H9 (cell line): ENCODE data around the gene PRDM8. TPM values are rescaled to one million over a fixed set of nuclear protein-coding genes. Genes with fewer than 3 reads are reported as not detected.

Experiments used
- DNase-seq: peaks from one replicate; pipeline ENCODE4 v3.0.0-alpha.2; 2017
- H2AFZ ChIP-seq: one replicate; pipeline ENCODE4 v1.6.1; 2013; ENCODE audit warnings: mild to moderate bottlenecking, low read length, control low read depth, moderate library complexity
- H2AK5ac ChIP-seq: 2 replicates; pipeline ENCODE4 v1.6.1; 2013; ENCODE audit warnings: low read length, control low read depth, mixed read lengths; ENCODE audit not compliant: insufficient read length
- H2BK120ac ChIP-seq: one replicate; pipeline ENCODE4 v1.6.1; 2013; ENCODE audit warnings: low read depth, mild to moderate bottlenecking, low read length, control low read depth, inconsistent platforms; ENCODE audit not compliant: poor library complexity, severe bottlenecking
- H2BK12ac ChIP-seq: 2 replicates; pipeline ENCODE4 v1.6.1; 2013; ENCODE audit warnings: low read length, control low read depth, mixed read lengths, low read depth; ENCODE audit not compliant: insufficient read length
- H2BK15ac ChIP-seq: 2 replicates; pipeline ENCODE4 v1.6.1; 2013; ENCODE audit warnings: low read depth, low read length, control low read depth
- H2BK20ac ChIP-seq: one replicate; pipeline ENCODE4 v1.6.1; 2013; ENCODE audit warnings: low read depth, mild to moderate bottlenecking, low read length, control low read depth, inconsistent platforms; ENCODE audit not compliant: poor library complexity, severe bottlenecking
- H2BK5ac ChIP-seq: 2 replicates; pipeline ENCODE4 v1.6.1; 2013; ENCODE audit warnings: low read length, control low read depth, mixed read lengths; ENCODE audit not compliant: insufficient read length
- H3K14ac ChIP-seq: 2 replicates; pipeline ENCODE4 v1.6.1; 2013; ENCODE audit warnings: low read length, control low read depth; ENCODE audit not compliant: insufficient read depth
- H3K18ac ChIP-seq: 2 replicates; pipeline ENCODE4 v1.6.1; 2013; ENCODE audit warnings: low read depth, mild to moderate bottlenecking, mixed read lengths, low read length, control low read depth; ENCODE audit not compliant: insufficient read length
- H3K23ac ChIP-seq: 2 replicates; pipeline ENCODE4 v1.6.1; 2013; ENCODE audit warnings: low read length, control low read depth, mixed read lengths, low read depth; ENCODE audit not compliant: insufficient read length
- H3K23me2 ChIP-seq: 2 replicates; pipeline ENCODE4 v1.6.1; 2013; ENCODE audit warnings: low read depth, mild to moderate bottlenecking, mixed read lengths, low read length, control low read depth; ENCODE audit not compliant: insufficient read length, poor library complexity, severe bottlenecking
- H3K27ac ChIP-seq: 2 replicates; pipeline ENCODE4 v1.5.1; 2013; ENCODE audit warnings: low read length, control low read depth, mixed read lengths, low read depth; ENCODE audit not compliant: insufficient read length
- H3K27me3 ChIP-seq: 2 replicates; pipeline ENCODE4 v1.6.1; 2013; ENCODE audit warnings: low read length, control low read depth, inconsistent platforms; ENCODE audit not compliant: insufficient read depth
- H3K4ac ChIP-seq: 2 replicates; pipeline ENCODE4 v1.6.1; 2013; ENCODE audit warnings: low read depth, mild to moderate bottlenecking, control low read depth, inconsistent platforms, low read length, moderate library complexity
- H3K4me1 ChIP-seq: 2 replicates; pipeline ENCODE4 v1.6.1; 2013; ENCODE audit warnings: low read length, control low read depth, inconsistent platforms; ENCODE audit not compliant: insufficient read depth
- H3K4me2 ChIP-seq: 2 replicates; pipeline ENCODE4 v1.6.1; 2013; ENCODE audit warnings: low read length, control low read depth, mixed read lengths; ENCODE audit not compliant: insufficient read length, insufficient read depth
- H3K56ac ChIP-seq: 2 replicates; pipeline ENCODE4 v1.6.1; 2013; ENCODE audit warnings: low read depth, mild to moderate bottlenecking, mixed read lengths, low read length, control low read depth; ENCODE audit not compliant: insufficient read length
- H3K79me1 ChIP-seq: 2 replicates; pipeline ENCODE4 v1.6.1; 2013; ENCODE audit warnings: low read depth, mild to moderate bottlenecking, moderate library complexity, low read length, control low read depth, inconsistent platforms; ENCODE audit not compliant: insufficient read depth, poor library complexity, severe bottlenecking
- H3K79me2 ChIP-seq: 2 replicates; pipeline ENCODE4 v1.6.1; 2013; ENCODE audit warnings: low read length, control low read depth, inconsistent platforms; ENCODE audit not compliant: insufficient read depth
- H3K9ac ChIP-seq: 2 replicates; pipeline ENCODE4 v1.6.1; 2013; ENCODE audit warnings: low read length, control low read depth, mixed read lengths; ENCODE audit not compliant: insufficient read length; ENCODE audit errors: extremely low read depth
- H3K9me3 ChIP-seq: one replicate; pipeline ENCODE4 v1.6.1; 2013; ENCODE audit warnings: low read depth, low read length, inconsistent platforms; ENCODE audit not compliant: control insufficient read depth
- H3T11ph ChIP-seq: one replicate; pipeline ENCODE4 v1.6.1; 2013; ENCODE audit warnings: mild to moderate bottlenecking, low read length, control low read depth, inconsistent platforms
- H4K20me1 ChIP-seq: one replicate; pipeline ENCODE4 v1.6.1; 2013; ENCODE audit not compliant: control insufficient read depth, insufficient read length, insufficient read depth
- H4K5ac ChIP-seq: 2 replicates; pipeline ENCODE4 v1.6.1; 2013; ENCODE audit warnings: low read depth, mild to moderate bottlenecking, mixed read lengths, low read length, control low read depth; ENCODE audit not compliant: insufficient read length
- H4K8ac ChIP-seq: replicated peaks from 2 replicates; pipeline ENCODE4 v1.6.1; 2013; ENCODE audit warnings: low read length, control low read depth, mixed read lengths, low read depth; ENCODE audit not compliant: insufficient read length
- H4K91ac ChIP-seq: 2 replicates; pipeline ENCODE4 v1.6.1; 2013; ENCODE audit warnings: low read depth, mild to moderate bottlenecking, moderate library complexity, mixed read lengths, low read length, control low read depth; ENCODE audit not compliant: insufficient read length
- H3K27ac Mint-ChIP-seq, 3 experiments: 2 replicates in 2 of 3; 3 replicates in 1 of 3; pipeline ENCODE4 v1.8.0; 2020 to 2021; ENCODE audit warnings: mixed read lengths in 3 of 3, mild to moderate bottlenecking in 1 of 3, moderate library complexity in 1 of 3
- H3K27me3 Mint-ChIP-seq: 2 replicates; pipeline ENCODE4 v1.8.0; 2021; ENCODE audit warnings: low read depth, mild to moderate bottlenecking, moderate library complexity, mixed read lengths
- H3K36me3 Mint-ChIP-seq, 3 experiments: 2 replicates in 2 of 3; 3 replicates in 1 of 3; pipeline ENCODE4 v1.8.0; 2020 to 2021; ENCODE audit warnings: low read depth in 3 of 3, mixed read lengths in 3 of 3; ENCODE audit not compliant: insufficient read depth in 1 of 3
- H3K4me1 Mint-ChIP-seq, 2 experiments: 2 replicates each; pipeline ENCODE4 v1.8.0; 2020; ENCODE audit warnings: mixed read lengths in 2 of 2
- H3K4me3 Mint-ChIP-seq, 2 experiments: 2 replicates in 1 of 2; 3 replicates in 1 of 2; pipeline ENCODE4 v1.8.0; 2020 to 2021; ENCODE audit warnings: mild to moderate bottlenecking in 2 of 2, mixed read lengths in 2 of 2, moderate library complexity in 1 of 2
- H3K9me3 Mint-ChIP-seq, 2 experiments: 2 replicates in 1 of 2; 3 replicates in 1 of 2; pipeline ENCODE4 v1.8.0; 2020; ENCODE audit warnings: mild to moderate bottlenecking in 2 of 2, mixed read lengths in 2 of 2, moderate library complexity in 1 of 2
- WGBS: extraction: QIAGEN DNeasy Blood & Tissue Kit; methylation state at CpG from one replicate; pipeline ENCODE4 v1.1.7; 2013; ENCODE audit warnings: missing lambda C conversion rate, low lambda C conversion rate, mixed read lengths; ENCODE audit not compliant: insufficient read length; ENCODE audit errors: extremely low coverage; 5-methylcytosine and 5-hydroxymethylcytosine counted together
- total RNA-seq: library from RNA; stranded (reverse); gene quantifications from 2 replicates; pipeline ENCODE4 v1.2.1, GENCODE V29; 2021
- TF ChIP-seq, protein P1 (sequence below): fragments of 200-600 bp; sonication (generic); conservative IDR thresholded peaks from 3 replicates; pipeline ENCODE4 v1.8.0; 2021; ENCODE audit warnings: antibody characterized with exemption, mild to moderate bottlenecking

Gene PRDM8
- total RNA-seq, 1 experiment from 2014 or later, result not detected

DNA sequence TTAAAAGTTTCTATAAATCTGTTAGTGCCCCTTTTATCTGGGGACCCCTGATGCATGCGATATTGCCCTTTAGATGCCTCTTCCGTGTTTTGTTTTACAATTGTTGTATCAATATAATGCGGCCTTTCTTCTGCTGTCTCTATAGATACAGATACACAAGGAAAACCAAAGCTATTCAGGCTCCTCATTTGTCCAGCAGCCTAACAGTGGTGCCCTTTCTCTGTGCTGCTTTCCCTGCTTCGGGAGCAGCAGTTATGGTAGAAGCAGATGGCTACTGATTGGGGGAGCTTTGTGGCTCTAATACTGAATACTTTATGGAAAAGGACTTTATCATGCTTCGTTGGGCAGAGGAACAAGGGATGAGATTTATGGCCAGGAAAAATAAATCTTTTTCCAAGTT, 10.6 kb upstream of the PRDM8 start:
- no peak overlapping the region for H4K8ac ChIP-seq
- no peak overlapping the region for H2BK5ac ChIP-seq
- H3K27me3 ChIP-seq, result peaks cover 91% of the 10 kb centered on the region
- TF ChIP-seq, protein P1, sequence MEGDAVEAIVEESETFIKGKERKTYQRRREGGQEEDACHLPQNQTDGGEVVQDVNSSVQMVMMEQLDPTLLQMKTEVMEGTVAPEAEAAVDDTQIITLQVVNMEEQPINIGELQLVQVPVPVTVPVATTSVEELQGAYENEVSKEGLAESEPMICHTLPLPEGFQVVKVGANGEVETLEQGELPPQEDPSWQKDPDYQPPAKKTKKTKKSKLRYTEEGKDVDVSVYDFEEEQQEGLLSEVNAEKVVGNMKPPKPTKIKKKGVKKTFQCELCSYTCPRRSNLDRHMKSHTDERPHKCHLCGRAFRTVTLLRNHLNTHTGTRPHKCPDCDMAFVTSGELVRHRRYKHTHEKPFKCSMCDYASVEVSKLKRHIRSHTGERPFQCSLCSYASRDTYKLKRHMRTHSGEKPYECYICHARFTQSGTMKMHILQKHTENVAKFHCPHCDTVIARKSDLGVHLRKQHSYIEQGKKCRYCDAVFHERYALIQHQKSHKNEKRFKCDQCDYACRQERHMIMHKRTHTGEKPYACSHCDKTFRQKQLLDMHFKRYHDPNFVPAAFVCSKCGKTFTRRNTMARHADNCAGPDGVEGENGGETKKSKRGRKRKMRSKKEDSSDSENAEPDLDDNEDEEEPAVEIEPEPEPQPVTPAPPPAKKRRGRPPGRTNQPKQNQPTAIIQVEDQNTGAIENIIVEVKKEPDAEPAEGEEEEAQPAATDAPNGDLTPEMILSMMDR, result no peak
- H3K56ac ChIP-seq, result no peak overlapping the region
- H3K23ac ChIP-seq, result no peak overlapping the region
- H3K79me1 ChIP-seq, result no peaks in the 10 kb centered on the region
- Mint-ChIP-seq H3K27ac (no peak overlapping the region), H3K4me3 (peak overlapping the region in 1 of 2 experiments; percentile 18; a peak in 1 of 5 replicates), H3K36me3 (no peaks in the 10 kb centered on the region; a peak in 1 of 7 replicates), H3K4me1 (peaks cover 33 to 48% of the 10 kb centered on the region in 2 experiments), H3K27me3 (peaks cover 100% of the 10 kb centered on the region), H3K9me3 (peaks cover 2 to 3% of the 10 kb centered on the region in 2 experiments; a peak in 3 of 5 replicates)
- 0 out of 2 replicates have a peak, but pooled peaks cover 3% of the 10 kb centered on the region for H3K4me1 ChIP-seq
- WGBS, result no CpG with 5 or more reads among the region's 5 CpGs
- no peaks in the 10 kb centered on the region for H3K9me3 ChIP-seq
- H2AFZ ChIP-seq, result no peak overlapping the region
- no peak overlapping the region for H2BK120ac ChIP-seq
- no peak overlapping the region for H2BK20ac ChIP-seq
- no peak overlapping the region for H4K91ac ChIP-seq
- H2AK5ac ChIP-seq, result no peak overlapping the region
- no peak overlapping the region for H3K9ac ChIP-seq
- H3K4me2 ChIP-seq, result no peak overlapping the region
- no peaks in the 10 kb centered on the region for H3K79me2 ChIP-seq
- H2BK12ac ChIP-seq, result no peak overlapping the region
- no peak overlapping the region for H2BK15ac ChIP-seq
- H4K20me1 ChIP-seq, result no peaks in the 10 kb centered on the region
- no peak overlapping the region for H3K18ac ChIP-seq
- H3K4ac ChIP-seq, result no peak overlapping the region
- H3T11ph ChIP-seq, result no peak overlapping the region
- H4K5ac ChIP-seq, result no peak overlapping the region
- no peak overlapping the region for H3K27ac ChIP-seq
- H3K23me2 ChIP-seq, result peaks cover 15% of the 10 kb centered on the region
- no peak overlapping the region for H3K14ac ChIP-seq
- DNase-seq, result no peak
